ENCODE results near the gene XPR1.

DNA sequence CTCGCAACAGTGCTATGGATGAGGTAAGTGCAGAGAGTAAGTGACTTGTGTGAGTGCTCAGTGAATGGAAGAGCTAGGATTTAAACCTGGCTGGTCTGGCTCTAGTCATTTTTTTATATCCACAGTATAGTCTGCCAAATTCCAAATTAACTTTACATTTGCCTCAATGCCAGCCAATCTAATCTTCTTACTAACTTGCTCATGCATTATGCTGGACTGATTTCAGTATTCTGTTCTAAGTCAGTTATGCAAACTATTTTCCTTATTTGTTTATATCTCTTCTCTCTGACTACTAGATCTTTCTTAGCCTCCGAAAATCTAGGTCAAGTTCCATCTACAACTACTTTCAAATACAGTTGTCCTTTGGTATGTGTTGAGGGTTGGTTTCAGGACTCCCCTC lies 133.3 kb downstream of the XPR1 start:
- TF ChIP-seq, protein P1, sequence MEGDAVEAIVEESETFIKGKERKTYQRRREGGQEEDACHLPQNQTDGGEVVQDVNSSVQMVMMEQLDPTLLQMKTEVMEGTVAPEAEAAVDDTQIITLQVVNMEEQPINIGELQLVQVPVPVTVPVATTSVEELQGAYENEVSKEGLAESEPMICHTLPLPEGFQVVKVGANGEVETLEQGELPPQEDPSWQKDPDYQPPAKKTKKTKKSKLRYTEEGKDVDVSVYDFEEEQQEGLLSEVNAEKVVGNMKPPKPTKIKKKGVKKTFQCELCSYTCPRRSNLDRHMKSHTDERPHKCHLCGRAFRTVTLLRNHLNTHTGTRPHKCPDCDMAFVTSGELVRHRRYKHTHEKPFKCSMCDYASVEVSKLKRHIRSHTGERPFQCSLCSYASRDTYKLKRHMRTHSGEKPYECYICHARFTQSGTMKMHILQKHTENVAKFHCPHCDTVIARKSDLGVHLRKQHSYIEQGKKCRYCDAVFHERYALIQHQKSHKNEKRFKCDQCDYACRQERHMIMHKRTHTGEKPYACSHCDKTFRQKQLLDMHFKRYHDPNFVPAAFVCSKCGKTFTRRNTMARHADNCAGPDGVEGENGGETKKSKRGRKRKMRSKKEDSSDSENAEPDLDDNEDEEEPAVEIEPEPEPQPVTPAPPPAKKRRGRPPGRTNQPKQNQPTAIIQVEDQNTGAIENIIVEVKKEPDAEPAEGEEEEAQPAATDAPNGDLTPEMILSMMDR (IDR thresholded peaks at IDR 0.05): no peak
- no peak for TF ChIP-seq POLR2AphosphoS5 (IDR thresholded peaks at IDR 0.05)
- TF ChIP-seq POLR2A (IDR thresholded peaks at IDR 0.05; ENCODE audit: low read depth): no peak
- TF ChIP-seq EP300 (IDR thresholded peaks at IDR 0.05): no peak

All from esophagus muscularis mucosa (tissue), 4 donors.